Lower leg skin (tissue), 4 donors: ENCODE data around the gene NAA35. TPM values are rescaled to one million over a fixed set of nuclear protein-coding genes. Genes with fewer than 3 reads are reported as not detected.

Experiments used
- DNase-seq, 2 donors: peaks; one replicate each; pipeline ENCODE4 v3.0.0-alpha.2; 2019; ENCODE audit warnings: low spot score in 2 of 2
- H3K4me3 ChIP-seq: fragments of 200-600 bp; sonication (generic); 2 replicates; pipeline ENCODE4 v1.5.1; 2017; ENCODE audit warnings: mild to moderate bottlenecking, low read depth; ENCODE audit not compliant: poor library complexity, severe bottlenecking
- POLR2A ChIP-seq, 2 donors: fragments of 450-650 bp; IDR thresholded peaks; one replicate each; pipeline ENCODE4 v1.6.1; 2016 to 2017; ENCODE audit warnings: antibody characterized with exemption in 2 of 2, mild to moderate bottlenecking in 1 of 2, moderate library complexity in 1 of 2
- WGBS, 2 donors: methylation state at CpG; one replicate each; pipeline ENCODE4 v1.1.5; 2018; 5-methylcytosine and 5-hydroxymethylcytosine counted together
- intact Hi-C: fragments of 100-400 bp; cut with DNase I; formaldehyde crosslinking; loops from one replicate; pipeline ENCODE4 v1.15.0; 2023; ENCODE audit warnings: low total_unique reads
- total RNA-seq, 4 donors: library from RNA; depleted of rRNA; stranded (reverse); fragments of >200 nt; gene quantifications; one replicate each; pipeline ENCODE4 v1.1.0, GENCODE V29; 2016
- TF ChIP-seq, protein P1 (sequence below), 3 donors: fragments of 450-650 bp; IDR thresholded peaks; one replicate each; pipeline ENCODE4 v1.5.1; 2016; ENCODE audit warnings: antibody characterized with exemption in 3 of 3, mild to moderate bottlenecking in 3 of 3, moderate library complexity in 2 of 3

NAA35 gene
- total RNA-seq, 4 donors from 2014 or later: 11.4 to 15.2 (median 12.3) TPM

DNA sequence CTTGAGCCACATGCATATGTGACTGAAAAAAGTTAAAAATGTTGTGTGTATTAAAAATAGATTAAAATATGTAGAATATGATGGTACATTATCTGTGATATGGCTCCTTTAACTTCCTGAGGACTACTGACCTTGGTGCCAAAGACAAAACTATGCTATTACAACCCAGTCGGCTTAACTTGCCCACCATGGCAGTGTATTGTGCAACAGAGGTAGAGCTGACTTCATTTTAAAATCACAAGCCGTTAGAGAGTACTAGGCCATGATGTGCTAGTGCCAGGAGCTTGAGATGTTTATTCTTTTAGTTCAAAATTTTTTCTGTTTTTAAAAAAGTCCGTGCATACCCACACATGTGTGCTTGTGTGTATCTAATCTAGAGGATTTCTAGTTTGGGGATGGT is 46.3 kb downstream of the NAA35 start:
- DNase-seq: no peak
- 64 to 78% methylated on average over 3 of the region's 3 CpGs for WGBS, 2 donors
- TF ChIP-seq POLR2A (IDR thresholded peaks at IDR 0.05): no peak
- TF ChIP-seq, protein P1, sequence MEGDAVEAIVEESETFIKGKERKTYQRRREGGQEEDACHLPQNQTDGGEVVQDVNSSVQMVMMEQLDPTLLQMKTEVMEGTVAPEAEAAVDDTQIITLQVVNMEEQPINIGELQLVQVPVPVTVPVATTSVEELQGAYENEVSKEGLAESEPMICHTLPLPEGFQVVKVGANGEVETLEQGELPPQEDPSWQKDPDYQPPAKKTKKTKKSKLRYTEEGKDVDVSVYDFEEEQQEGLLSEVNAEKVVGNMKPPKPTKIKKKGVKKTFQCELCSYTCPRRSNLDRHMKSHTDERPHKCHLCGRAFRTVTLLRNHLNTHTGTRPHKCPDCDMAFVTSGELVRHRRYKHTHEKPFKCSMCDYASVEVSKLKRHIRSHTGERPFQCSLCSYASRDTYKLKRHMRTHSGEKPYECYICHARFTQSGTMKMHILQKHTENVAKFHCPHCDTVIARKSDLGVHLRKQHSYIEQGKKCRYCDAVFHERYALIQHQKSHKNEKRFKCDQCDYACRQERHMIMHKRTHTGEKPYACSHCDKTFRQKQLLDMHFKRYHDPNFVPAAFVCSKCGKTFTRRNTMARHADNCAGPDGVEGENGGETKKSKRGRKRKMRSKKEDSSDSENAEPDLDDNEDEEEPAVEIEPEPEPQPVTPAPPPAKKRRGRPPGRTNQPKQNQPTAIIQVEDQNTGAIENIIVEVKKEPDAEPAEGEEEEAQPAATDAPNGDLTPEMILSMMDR (IDR thresholded peaks at IDR 0.05): no peak
- intact Hi-C loops: no loop called here
- no peak overlapping the region for H3K4me3 ChIP-seq

DNA sequence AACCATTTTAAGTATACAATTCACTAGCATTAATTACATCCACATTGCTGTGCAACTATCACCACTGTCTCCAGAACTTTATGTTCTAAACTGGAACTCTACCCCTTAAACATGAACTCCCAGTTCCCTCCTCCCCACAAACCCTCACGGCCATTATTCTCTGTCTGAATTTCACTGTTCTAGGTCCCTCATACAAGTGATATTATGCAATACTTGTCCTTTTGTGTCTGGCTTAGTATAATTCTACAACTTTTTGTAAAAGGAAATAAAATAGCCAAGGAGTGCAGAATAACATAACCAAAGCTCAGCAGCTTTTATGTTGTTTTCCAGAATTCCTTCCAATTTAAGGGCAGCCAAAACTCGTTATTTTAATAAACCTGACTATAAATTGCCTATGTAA is 53.2 kb downstream of the NAA35 start:
- 75 to 83% methylated on average over 2 of the region's 2 CpGs for WGBS, 2 donors
- TF ChIP-seq, protein P1 (IDR thresholded peaks at IDR 0.05): no peak
- TF ChIP-seq POLR2A (IDR thresholded peaks at IDR 0.05): no peak
- H3K4me3 ChIP-seq: no peak overlapping the region
- intact Hi-C loops: no loop called here
- DNase-seq: no peak

DNA sequence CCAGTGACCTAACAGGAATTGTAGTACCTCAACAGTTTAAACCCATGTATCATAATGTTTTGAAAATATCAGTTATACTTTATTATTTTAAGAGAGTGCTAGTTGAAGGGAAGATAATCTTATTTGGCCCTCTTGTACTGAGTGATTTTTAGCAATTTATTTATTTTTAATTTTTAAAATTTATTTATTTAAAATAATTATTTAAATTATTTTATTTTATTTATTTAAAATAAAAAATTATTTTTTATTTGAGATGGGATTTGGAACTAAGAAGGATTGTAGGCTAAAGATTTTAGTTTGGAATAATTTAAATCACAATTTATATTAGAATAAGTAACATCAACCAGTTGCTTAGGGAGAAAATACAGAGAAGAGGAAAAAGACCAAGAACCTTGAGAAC is 54.2 kb downstream of the NAA35 start:
- TF ChIP-seq POLR2A (IDR thresholded peaks at IDR 0.05): no peak
- TF ChIP-seq, protein P1 (IDR thresholded peaks at IDR 0.05): no peak
- no peak for DNase-seq
- intact Hi-C loops: no loop called here
- no peak overlapping the region for H3K4me3 ChIP-seq

DNA sequence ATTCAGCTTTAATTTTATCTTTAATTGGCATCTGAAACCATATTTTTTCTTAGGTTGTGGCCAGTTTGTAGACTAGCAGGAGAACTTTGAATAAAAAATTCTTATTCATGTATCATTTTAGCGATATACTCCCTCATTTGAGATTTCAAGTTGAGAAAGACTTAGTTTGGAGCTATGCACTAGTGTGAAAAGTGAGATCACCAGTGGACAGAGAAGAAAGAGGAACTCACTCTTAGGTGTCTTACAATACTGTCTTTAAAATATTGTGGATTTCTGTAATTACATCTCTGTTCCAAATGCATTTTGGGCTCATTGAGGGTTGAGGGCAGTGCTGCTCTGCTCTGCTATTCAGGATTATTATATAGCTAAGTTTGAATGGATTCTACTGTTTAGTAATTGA is 54.7 kb downstream of the NAA35 start:
- intact Hi-C loops: no loop called here
- WGBS, 2 donors: 95 to 96% methylated on average over 1 of the region's 1 CpG
- TF ChIP-seq, protein P1 (IDR thresholded peaks at IDR 0.05): no peak

DNA sequence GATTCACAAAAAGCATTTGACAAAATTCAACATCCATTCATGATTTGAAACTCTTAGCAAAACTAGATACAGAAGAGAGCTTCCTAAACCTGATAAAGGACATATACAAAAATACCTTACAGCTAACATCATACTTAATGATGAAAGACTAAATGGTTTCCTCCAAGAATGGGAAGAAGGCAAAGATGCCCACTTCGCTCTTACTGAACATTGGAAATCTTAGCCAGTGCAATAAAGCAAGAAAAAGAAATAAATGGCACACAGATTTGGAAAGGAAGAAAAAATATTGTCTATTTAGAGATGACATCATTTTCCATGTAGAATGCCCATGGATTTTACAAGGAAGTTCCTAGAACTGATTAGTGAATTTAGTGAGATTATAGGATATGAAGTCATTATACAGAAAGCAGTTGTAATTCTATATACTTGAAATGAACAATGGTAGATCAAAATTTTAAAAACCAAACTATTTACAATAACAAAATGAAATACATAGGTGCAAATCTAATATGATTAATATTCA is 64.4 kb downstream of the NAA35 start:
- intact Hi-C loops: loop anchor here (2.0 kb wide), 1 partner anchor 69 kb away; no protein-coding TSS in a partner anchor
- DNase-seq: no peak
- no peak overlapping the region for H3K4me3 ChIP-seq
- TF ChIP-seq, protein P1 (IDR thresholded peaks at IDR 0.05): no peak
- no peak for TF ChIP-seq POLR2A (IDR thresholded peaks at IDR 0.05)
- WGBS, 2 donors: 94 to 97% methylated on average over 1 of the region's 1 CpG

More for the DNA sequence above, 54.7 kb downstream of the NAA35 start:
- H3K4me3 ChIP-seq: no peak overlapping the region
- DNase-seq: no peak

DNA sequence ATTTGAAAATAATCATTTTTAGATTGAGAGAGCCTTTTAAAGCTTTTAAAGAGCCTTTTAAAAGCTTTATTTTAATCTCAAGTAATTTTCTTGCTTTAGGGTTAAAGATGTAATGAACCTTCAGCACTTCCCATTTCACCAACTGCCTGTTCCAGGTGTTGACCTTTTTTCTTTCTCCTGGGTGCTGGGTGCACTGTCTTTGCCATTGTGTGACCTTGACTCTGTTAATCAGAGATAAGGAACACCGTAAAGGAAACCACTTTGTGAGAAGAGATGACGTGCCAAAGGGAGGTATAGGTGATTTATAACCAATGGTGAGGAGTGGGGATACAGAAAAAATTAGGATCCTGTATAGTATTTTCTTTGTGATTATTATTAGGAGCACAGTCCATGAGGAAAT is 68.2 kb downstream of the NAA35 start:
- H3K4me3 ChIP-seq: no peak overlapping the region
- intact Hi-C loops: no loop called here
- 86 to 88% methylated on average over 2 of the region's 2 CpGs for WGBS, 2 donors
- no peak for DNase-seq
- TF ChIP-seq POLR2A (IDR thresholded peaks at IDR 0.05): no peak
- TF ChIP-seq, protein P1 (IDR thresholded peaks at IDR 0.05): no peak
